ENCODE results near the gene THBS2. TPM values are rescaled to one million over a fixed set of nuclear protein-coding genes. Genes with fewer than 3 reads are reported as not detected.

Gene THBS2
- total and polyA plus RNA-seq, 2 donors (not counting 3 experiments of a cell fraction or from before 2014, with no cell fraction given), result 0.08 TPM; not detected in 1

GRCh38 chr6:169235286-169235685 is 18.4 kb downstream of the THBS2 start:
- Histone ChIP-seq H3K4me1 (ENCODE audit: control insufficient read depth, extremely low read depth, insufficient read depth, low read length) (no peaks in the 10 kb centered on the region), H2AFZ (ENCODE audit: low read depth, low read length) (no peak overlapping the region), H3K4me3 (replicated peaks in 1 of 3; ENCODE audit: insufficient read depth in 1 of 3, low read depth in 1 of 3, low read length in 3 of 3) (no peak overlapping the region), H3K27ac (ENCODE audit: insufficient read depth, low read depth, low read length) (no peak overlapping the region), H3K36me3 (ENCODE audit: control insufficient read depth in 2 of 2, extremely low read depth in 1 of 2, insufficient read depth in 2 of 2, low read length in 2 of 2) (no peaks in the 10 kb centered on the region), H3K9me1 (replicated peaks; ENCODE audit: control insufficient read depth, extremely low read depth, insufficient read depth, low read length) (no peaks in the 10 kb centered on the region), H3K4me2 (ENCODE audit: insufficient read depth, low read length) (no peak overlapping the region), H4K20me1 (replicated peaks; ENCODE audit: control insufficient read depth, extremely low read depth, insufficient read depth, low read length) (no peaks in the 10 kb centered on the region), H3K9me3 (replicated peaks; ENCODE audit: control insufficient read depth, insufficient read depth, low read length) (peaks cover 11% of the 10 kb centered on the region), H3K79me2 (ENCODE audit: control insufficient read depth, insufficient read depth, low read length) (no peaks in the 10 kb centered on the region), H3K27me3 (ENCODE audit: control insufficient read depth in 2 of 2, insufficient read depth in 2 of 2, low read length in 2 of 2) (no peaks in the 10 kb centered on the region), H3K9ac (replicated peaks; ENCODE audit: extremely low read depth, insufficient read depth, low read length) (no peak overlapping the region)
- ChIA-PET POLR2A (no interaction called here), CTCF (no interaction called here)
- dilution Hi-C loops (cut with MboI; ENCODE audit: extremely low pct_ligation_motif_present, low sequenced_read_pairs) (no loop called here), intact Hi-C loops (cut with micrococcal nuclease) (no loop called here)
- FAIRE-seq, result no peak
- BruUV-seq (replicated peaks), result no TSS peak
- TF ChIP-seq POLR2A (IDR thresholded peaks at IDR 0.05; ENCODE audit: low read depth, low read length) (no peak), POLR2AphosphoS5 (IDR thresholded peaks at IDR 0.05; ENCODE audit: insufficient read depth, low read depth, low read length) (no peak), JUN (IDR thresholded peaks at IDR 0.05; ENCODE audit: borderline replicate concordance, insufficient read depth, insufficient read length, low read depth) (no peak), GATA2 (IDR thresholded peaks at IDR 0.05; ENCODE audit: insufficient read depth, insufficient read length, low read depth, low read length) (no peak), EZH2 (IDR thresholded peaks at IDR 0.05; ENCODE audit: borderline replicate concordance, low read depth, low read length, severe bottlenecking) (no peak), MYC (IDR thresholded peaks at IDR 0.05; ENCODE audit: low read depth, low read length) (no peak), FOS (IDR thresholded peaks at IDR 0.05; ENCODE audit: borderline replicate concordance, insufficient read depth, low read length) (no peak), MAX (IDR thresholded peaks at IDR 0.05; ENCODE audit: insufficient read depth, insufficient read length) (no peak)
- TF ChIP-seq, protein P1, sequence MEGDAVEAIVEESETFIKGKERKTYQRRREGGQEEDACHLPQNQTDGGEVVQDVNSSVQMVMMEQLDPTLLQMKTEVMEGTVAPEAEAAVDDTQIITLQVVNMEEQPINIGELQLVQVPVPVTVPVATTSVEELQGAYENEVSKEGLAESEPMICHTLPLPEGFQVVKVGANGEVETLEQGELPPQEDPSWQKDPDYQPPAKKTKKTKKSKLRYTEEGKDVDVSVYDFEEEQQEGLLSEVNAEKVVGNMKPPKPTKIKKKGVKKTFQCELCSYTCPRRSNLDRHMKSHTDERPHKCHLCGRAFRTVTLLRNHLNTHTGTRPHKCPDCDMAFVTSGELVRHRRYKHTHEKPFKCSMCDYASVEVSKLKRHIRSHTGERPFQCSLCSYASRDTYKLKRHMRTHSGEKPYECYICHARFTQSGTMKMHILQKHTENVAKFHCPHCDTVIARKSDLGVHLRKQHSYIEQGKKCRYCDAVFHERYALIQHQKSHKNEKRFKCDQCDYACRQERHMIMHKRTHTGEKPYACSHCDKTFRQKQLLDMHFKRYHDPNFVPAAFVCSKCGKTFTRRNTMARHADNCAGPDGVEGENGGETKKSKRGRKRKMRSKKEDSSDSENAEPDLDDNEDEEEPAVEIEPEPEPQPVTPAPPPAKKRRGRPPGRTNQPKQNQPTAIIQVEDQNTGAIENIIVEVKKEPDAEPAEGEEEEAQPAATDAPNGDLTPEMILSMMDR (IDR thresholded peaks at IDR 0.05; ENCODE audit: extremely low read depth in 1 of 2, insufficient read depth in 1 of 2, low read depth in 1 of 2, low read length in 2 of 2), result no peak
- no peak for DNase-seq (ENCODE audit: low read depth, low spot score)
